HepG2 (cell line): ENCODE data around the gene DLAT. TPM values are rescaled to one million over a fixed set of nuclear protein-coding genes. Genes with fewer than 3 reads are reported as not detected.

Experiments
- ARNTL ChIP-seq: sonication (generic); formaldehyde crosslinking; IDR thresholded peaks from 2 replicates; pipeline ENCODE4 v1.4.0; 2020; ENCODE audit warnings: mild to moderate bottlenecking, missing genetic modification reagents
- ATF1 ChIP-seq: IDR thresholded peaks from 2 replicates; pipeline ENCODE4 v1.6.1; 2016; ENCODE audit warnings: mild to moderate bottlenecking, control low read depth
- BCL6 ChIP-seq: IDR thresholded peaks from 2 replicates; pipeline ENCODE4 v1.6.1; 2016; ENCODE audit warnings: missing genetic modification reagents, missing compliant biosample characterization
- BORCS8-MEF2B ChIP-seq: sonication (generic); formaldehyde crosslinking; IDR thresholded peaks from 2 replicates; pipeline ENCODE4 v1.8.0; 2022; ENCODE audit warnings: mild to moderate bottlenecking, missing genetic modification reagents
- CREB1 ChIP-seq, 2 experiments: fragments of 450-650 bp in 1 of 2; IDR thresholded peaks; 2 replicates each; pipeline ENCODE4 v1.6.1; 2016 to 2017; ENCODE audit warnings: control low read depth in 1 of 2, mild to moderate bottlenecking in 1 of 2, missing compliant biosample characterization in 1 of 2, missing genetic modification characterization in 1 of 2
- ELF3 ChIP-seq: IDR thresholded peaks from 2 replicates; pipeline ENCODE4 v1.6.1; 2016; ENCODE audit warnings: missing genetic modification reagents, missing compliant biosample characterization
- FOSL2 ChIP-seq: sonication (generic); formaldehyde crosslinking; IDR thresholded peaks from 2 replicates; pipeline ENCODE4 v1.4.0; 2020; ENCODE audit warnings: missing genetic modification reagents
- FOXA3 ChIP-seq: IDR thresholded peaks from 2 replicates; pipeline ENCODE4 v1.6.1; 2016; ENCODE audit warnings: missing genetic modification reagents, missing compliant biosample characterization
- HOXA9 ChIP-seq: sonication (generic); formaldehyde crosslinking; IDR thresholded peaks from 2 replicates; pipeline ENCODE4 v1.8.1; 2022; ENCODE audit warnings: missing genetic modification reagents, mild to moderate bottlenecking, moderate library complexity, borderline replicate concordance
- JUND ChIP-seq: sonication (generic); formaldehyde crosslinking; IDR thresholded peaks from 2 replicates; pipeline ENCODE4 v1.8.0; 2022; ENCODE audit warnings: mild to moderate bottlenecking, missing genetic modification reagents
- MEF2D ChIP-seq: sonication (generic); formaldehyde crosslinking; IDR thresholded peaks from 2 replicates; pipeline ENCODE4 v1.5.1; 2020; ENCODE audit warnings: mild to moderate bottlenecking, missing genetic modification reagents
- MIXL1 ChIP-seq: IDR thresholded peaks from 2 replicates; pipeline ENCODE4 v1.6.1; 2016
- NCOA2 ChIP-seq: sonication (generic); formaldehyde crosslinking; IDR thresholded peaks from 2 replicates; pipeline ENCODE4 v1.8.0; 2022; ENCODE audit warnings: inconsistent platforms
- SOX6 ChIP-seq, 2 experiments: fragments of 450-650 bp in 1 of 2; sonication (generic) in 1 of 2; formaldehyde crosslinking in 1 of 2; IDR thresholded peaks; 2 replicates each; pipeline versions ENCODE4 v1.4.0 to v1.6.1; 2017 to 2020; ENCODE audit warnings: antibody characterized with exemption in 1 of 2, mild to moderate bottlenecking in 1 of 2, missing genetic modification reagents in 1 of 2
- TCF7 ChIP-seq: sonication (generic); IDR thresholded peaks from 2 replicates; pipeline ENCODE4 v1.6.1; 2016; ENCODE audit warnings: antibody characterized with exemption, low read depth
- TOPORS ChIP-seq: sonication (generic); formaldehyde crosslinking; IDR thresholded peaks from 2 replicates; pipeline ENCODE4 v1.8.0; 2023; ENCODE audit warnings: mild to moderate bottlenecking, missing genetic modification reagents
- ZBTB7A ChIP-seq: sonication (generic); formaldehyde crosslinking; IDR thresholded peaks from 2 replicates; pipeline ENCODE4 v1.8.0; 2022; ENCODE audit warnings: mild to moderate bottlenecking, missing genetic modification reagents
- ZFP1 ChIP-seq: IDR thresholded peaks from 2 replicates; pipeline ENCODE4 v1.6.1; 2016
- ZFP82 ChIP-seq: sonication (generic); formaldehyde crosslinking; IDR thresholded peaks from 2 replicates; pipeline ENCODE4 v1.5.1; 2020; ENCODE audit warnings: mild to moderate bottlenecking, missing genetic modification reagents, borderline replicate concordance
- ZNF333 ChIP-seq: sonication (generic); formaldehyde crosslinking; IDR thresholded peaks from 2 replicates; pipeline ENCODE4 v1.4.0; 2020; ENCODE audit warnings: mild to moderate bottlenecking, missing genetic modification reagents, borderline replicate concordance
- ZNF607 ChIP-seq: sonication (generic); formaldehyde crosslinking; IDR thresholded peaks from 2 replicates; pipeline ENCODE4 v1.5.1; 2020; ENCODE audit warnings: missing genetic modification reagents, mild to moderate bottlenecking, borderline replicate concordance
- polyA plus RNA-seq, 8 experiments: library from polyadenylated mRNA; depleted of rRNA in 3 of 8; stranded (reverse) in 7 of 8; unstranded in 1 of 8; fragments of >200 nt; fragmentation: Illumina TruSeq in 4 of 8; extraction: Trizol in 4 of 8; gene quantifications; 2 replicates each; pipeline versions ENCODE4 v1.2.1 to v1.2.3, GENCODE V29; 2011 to 2016; ENCODE audit warnings: low read depth in 4 of 8, missing spikeins in 1 of 8, mixed read lengths in 1 of 8; ENCODE audit not compliant: insufficient read depth in 1 of 8
- total RNA-seq, 5 experiments: library from RNA; depleted of rRNA; stranded (reverse); fragments of >200 nt; fragmentation: Illumina TruSeq; extraction: Trizol; gene quantifications; 2 replicates each; pipeline ENCODE4 v1.2.3, GENCODE V29; 2016; ENCODE audit warnings: low read depth in 1 of 5
- TF ChIP-seq, protein P1 (sequence below): sonication (generic); formaldehyde crosslinking; IDR thresholded peaks from 2 replicates; pipeline ENCODE4 v1.4.0; 2020; ENCODE audit warnings: missing genetic modification reagents
- TF ChIP-seq, protein P2 (sequence below): IDR thresholded peaks from 2 replicates; pipeline ENCODE4 v1.6.1; 2018; ENCODE audit warnings: missing genetic modification reagents
- TF ChIP-seq, protein P3 (sequence below): sonication (generic); formaldehyde crosslinking; IDR thresholded peaks from 2 replicates; pipeline ENCODE4 v1.5.1; 2020; ENCODE audit warnings: mild to moderate bottlenecking, missing genetic modification reagents, moderate library complexity
- TF ChIP-seq, protein P4 (sequence below), 2 experiments: IDR thresholded peaks; 2 replicates each; pipeline ENCODE4 v1.6.1; 2011 to 2012; ENCODE audit warnings: low read length in 2 of 2, borderline replicate concordance in 1 of 2, low read depth in 1 of 2, mild to moderate bottlenecking in 1 of 2, moderate library complexity in 1 of 2

Gene DLAT
- total and polyA plus RNA-seq, 2 of the 13 experiments (the other 11 are each of a cell fraction or from before 2014, with no cell fraction given) = 26.4 to 62.2 TPM

DNA sequence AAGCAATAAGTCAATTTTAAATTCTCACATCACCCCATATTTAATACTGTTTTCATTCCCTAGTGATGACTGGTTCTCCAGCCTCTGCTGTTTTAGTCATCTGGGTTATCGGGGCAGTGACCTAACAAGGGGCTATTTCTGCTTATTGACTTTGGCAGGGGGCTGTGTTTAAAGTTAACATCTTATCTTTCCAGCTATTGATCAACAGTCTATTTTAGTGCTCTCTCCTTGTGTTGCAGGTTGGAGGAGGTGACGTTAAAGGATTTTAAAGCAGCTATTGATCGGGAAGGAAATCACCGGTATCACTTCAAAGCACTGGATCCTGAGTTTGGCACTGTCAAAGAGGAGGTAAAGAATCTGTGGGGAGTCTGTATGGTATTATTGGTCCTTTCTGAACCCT, 7.7 kb upstream of the DLAT start (continued):
- TF ChIP-seq ZNF607 (CRISPR knock-in tag) (no peak), TOPORS (peak; percentile 41; the same call in 1 of the 2 replicates), ZNF333 (no peak), BORCS8-MEF2B (CRISPR knock-in tag) (no peak), ZBTB7A (CRISPR knock-in tag) (peak; percentile 100), NCOA2 (peak; percentile 81), ELF3 (no peak), ZFP82 (CRISPR knock-in tag) (0 out of 2 replicates have a peak, but pooled peaks have one; percentile 50), JUND (CRISPR knock-in tag) (peak; percentile 83), TCF7 (peak; percentile 89), FOSL2 (CRISPR knock-in tag) (peak; percentile 51; the same call in 1 of the 2 replicates), FOXA3 (CRISPR knock-in tag) (peak; percentile 87), CREB1 (IDR thresholded peaks at IDR 0.05) (no peak), CREB1 (CRISPR knock-in tag; IDR thresholded peaks at IDR 0.05) (peak; percentile 92), SOX6 (IDR thresholded peaks at IDR 0.05) (no peak), SOX6 (CRISPR knock-in tag; IDR thresholded peaks at IDR 0.05) (peak; percentile 93), MEF2D (CRISPR knock-in tag) (peak; percentile 100), BCL6 (CRISPR knock-in tag) (peak; percentile 74), HOXA9 (CRISPR knock-in tag) (no peak), ATF1 (CRISPR knock-in tag) (peak; percentile 68), ZFP1 (CRISPR knock-in tag) (no peak), ARNTL (CRISPR knock-in tag) (0 out of 2 replicates have a peak, but pooled peaks have one; percentile 27), MIXL1 (peak; percentile 74; the same call in 1 of the 2 replicates)
- TF ChIP-seq, protein P1, sequence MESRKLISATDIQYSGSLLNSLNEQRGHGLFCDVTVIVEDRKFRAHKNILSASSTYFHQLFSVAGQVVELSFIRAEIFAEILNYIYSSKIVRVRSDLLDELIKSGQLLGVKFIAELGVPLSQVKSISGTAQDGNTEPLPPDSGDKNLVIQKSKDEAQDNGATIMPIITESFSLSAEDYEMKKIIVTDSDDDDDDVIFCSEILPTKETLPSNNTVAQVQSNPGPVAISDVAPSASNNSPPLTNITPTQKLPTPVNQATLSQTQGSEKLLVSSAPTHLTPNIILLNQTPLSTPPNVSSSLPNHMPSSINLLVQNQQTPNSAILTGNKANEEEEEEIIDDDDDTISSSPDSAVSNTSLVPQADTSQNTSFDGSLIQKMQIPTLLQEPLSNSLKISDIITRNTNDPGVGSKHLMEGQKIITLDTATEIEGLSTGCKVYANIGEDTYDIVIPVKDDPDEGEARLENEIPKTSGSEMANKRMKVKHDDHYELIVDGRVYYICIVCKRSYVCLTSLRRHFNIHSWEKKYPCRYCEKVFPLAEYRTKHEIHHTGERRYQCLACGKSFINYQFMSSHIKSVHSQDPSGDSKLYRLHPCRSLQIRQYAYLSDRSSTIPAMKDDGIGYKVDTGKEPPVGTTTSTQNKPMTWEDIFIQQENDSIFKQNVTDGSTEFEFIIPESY (CRISPR knock-in tag) = no peak
- TF ChIP-seq, protein P2, sequence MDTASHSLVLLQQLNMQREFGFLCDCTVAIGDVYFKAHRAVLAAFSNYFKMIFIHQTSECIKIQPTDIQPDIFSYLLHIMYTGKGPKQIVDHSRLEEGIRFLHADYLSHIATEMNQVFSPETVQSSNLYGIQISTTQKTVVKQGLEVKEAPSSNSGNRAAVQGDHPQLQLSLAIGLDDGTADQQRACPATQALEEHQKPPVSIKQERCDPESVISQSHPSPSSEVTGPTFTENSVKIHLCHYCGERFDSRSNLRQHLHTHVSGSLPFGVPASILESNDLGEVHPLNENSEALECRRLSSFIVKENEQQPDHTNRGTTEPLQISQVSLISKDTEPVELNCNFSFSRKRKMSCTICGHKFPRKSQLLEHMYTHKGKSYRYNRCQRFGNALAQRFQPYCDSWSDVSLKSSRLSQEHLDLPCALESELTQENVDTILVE (CRISPR knock-in tag) = no peak
- TF ChIP-seq, protein P3, sequence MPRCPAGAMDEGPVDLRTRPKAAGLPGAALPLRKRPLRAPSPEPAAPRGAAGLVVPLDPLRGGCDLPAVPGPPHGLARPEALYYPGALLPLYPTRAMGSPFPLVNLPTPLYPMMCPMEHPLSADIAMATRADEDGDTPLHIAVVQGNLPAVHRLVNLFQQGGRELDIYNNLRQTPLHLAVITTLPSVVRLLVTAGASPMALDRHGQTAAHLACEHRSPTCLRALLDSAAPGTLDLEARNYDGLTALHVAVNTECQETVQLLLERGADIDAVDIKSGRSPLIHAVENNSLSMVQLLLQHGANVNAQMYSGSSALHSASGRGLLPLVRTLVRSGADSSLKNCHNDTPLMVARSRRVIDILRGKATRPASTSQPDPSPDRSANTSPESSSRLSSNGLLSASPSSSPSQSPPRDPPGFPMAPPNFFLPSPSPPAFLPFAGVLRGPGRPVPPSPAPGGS = no peak
- TF ChIP-seq, protein P4, sequence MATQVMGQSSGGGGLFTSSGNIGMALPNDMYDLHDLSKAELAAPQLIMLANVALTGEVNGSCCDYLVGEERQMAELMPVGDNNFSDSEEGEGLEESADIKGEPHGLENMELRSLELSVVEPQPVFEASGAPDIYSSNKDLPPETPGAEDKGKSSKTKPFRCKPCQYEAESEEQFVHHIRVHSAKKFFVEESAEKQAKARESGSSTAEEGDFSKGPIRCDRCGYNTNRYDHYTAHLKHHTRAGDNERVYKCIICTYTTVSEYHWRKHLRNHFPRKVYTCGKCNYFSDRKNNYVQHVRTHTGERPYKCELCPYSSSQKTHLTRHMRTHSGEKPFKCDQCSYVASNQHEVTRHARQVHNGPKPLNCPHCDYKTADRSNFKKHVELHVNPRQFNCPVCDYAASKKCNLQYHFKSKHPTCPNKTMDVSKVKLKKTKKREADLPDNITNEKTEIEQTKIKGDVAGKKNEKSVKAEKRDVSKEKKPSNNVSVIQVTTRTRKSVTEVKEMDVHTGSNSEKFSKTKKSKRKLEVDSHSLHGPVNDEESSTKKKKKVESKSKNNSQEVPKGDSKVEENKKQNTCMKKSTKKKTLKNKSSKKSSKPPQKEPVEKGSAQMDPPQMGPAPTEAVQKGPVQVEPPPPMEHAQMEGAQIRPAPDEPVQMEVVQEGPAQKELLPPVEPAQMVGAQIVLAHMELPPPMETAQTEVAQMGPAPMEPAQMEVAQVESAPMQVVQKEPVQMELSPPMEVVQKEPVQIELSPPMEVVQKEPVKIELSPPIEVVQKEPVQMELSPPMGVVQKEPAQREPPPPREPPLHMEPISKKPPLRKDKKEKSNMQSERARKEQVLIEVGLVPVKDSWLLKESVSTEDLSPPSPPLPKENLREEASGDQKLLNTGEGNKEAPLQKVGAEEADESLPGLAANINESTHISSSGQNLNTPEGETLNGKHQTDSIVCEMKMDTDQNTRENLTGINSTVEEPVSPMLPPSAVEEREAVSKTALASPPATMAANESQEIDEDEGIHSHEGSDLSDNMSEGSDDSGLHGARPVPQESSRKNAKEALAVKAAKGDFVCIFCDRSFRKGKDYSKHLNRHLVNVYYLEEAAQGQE (IDR thresholded peaks at IDR 0.05; ENCODE audit: borderline replicate concordance in 1 of 2, low read depth in 1 of 2, low read length in 2 of 2) = peak in 1 of 2 experiments; percentile 20; a peak in 1 of 4 replicates
